ENCODE data around the gene CCDC127. TPM values are rescaled to one million over a fixed set of nuclear protein-coding genes. Genes with fewer than 3 reads are reported as not detected.

CCDC127 gene
- total RNA-seq, 1 donor from 2014 or later = 10.1 TPM

DNA sequence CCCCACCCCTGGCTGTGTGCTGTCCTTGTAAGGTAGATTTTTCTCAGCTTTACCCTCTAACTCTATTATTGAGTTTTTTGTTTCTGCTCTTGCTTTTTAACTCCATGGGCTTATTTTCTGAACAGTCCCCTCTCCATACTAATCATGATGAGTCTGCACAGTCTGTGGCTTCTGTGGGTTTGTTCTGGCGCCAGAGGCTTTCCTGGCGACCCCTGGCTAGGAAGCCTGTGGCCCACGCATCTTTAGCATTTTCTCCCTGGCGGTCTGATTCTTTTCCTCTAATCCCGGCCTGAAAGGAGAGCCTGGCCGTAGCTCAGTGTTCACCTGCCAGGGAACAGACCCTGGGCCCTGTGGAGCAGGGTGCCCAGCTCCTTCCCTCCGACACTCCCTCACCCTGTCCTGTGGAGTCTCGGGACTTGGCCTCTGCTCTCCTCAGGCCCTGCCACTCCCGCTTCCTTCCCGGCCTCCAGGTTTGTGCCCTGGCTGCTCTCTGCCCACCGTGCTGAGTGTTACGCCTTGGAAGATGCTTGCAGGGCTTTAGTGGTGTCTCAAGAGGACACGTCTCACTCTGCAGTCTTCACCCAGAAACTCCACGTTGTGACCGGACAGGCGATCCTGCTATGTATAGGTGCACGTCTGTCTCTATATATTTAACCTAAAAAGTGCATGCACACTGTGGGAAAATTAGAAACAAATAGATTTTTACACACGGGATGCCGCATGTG is 58.3 kb downstream of the CCDC127 start:
- H3K27ac Mint-ChIP-seq = peak overlapping the region; percentile 47
- no peaks in the 10 kb centered on the region for H3K27me3 Mint-ChIP-seq
- H3K4me3 Mint-ChIP-seq (ENCODE audit: low read depth) = no peak overlapping the region
- no peaks in the 10 kb centered on the region for H3K4me1 Mint-ChIP-seq (ENCODE audit: low read depth)
- H3K9me3 Mint-ChIP-seq (ENCODE audit: low read depth) = peaks cover 3% of the 10 kb centered on the region
- no peak for DNase-seq (ENCODE audit: low spot score, unreplicated experiment)
- peaks cover 41% of the 10 kb centered on the region for H3K36me3 Mint-ChIP-seq (ENCODE audit: insufficient read depth)
- TF ChIP-seq, protein P1, sequence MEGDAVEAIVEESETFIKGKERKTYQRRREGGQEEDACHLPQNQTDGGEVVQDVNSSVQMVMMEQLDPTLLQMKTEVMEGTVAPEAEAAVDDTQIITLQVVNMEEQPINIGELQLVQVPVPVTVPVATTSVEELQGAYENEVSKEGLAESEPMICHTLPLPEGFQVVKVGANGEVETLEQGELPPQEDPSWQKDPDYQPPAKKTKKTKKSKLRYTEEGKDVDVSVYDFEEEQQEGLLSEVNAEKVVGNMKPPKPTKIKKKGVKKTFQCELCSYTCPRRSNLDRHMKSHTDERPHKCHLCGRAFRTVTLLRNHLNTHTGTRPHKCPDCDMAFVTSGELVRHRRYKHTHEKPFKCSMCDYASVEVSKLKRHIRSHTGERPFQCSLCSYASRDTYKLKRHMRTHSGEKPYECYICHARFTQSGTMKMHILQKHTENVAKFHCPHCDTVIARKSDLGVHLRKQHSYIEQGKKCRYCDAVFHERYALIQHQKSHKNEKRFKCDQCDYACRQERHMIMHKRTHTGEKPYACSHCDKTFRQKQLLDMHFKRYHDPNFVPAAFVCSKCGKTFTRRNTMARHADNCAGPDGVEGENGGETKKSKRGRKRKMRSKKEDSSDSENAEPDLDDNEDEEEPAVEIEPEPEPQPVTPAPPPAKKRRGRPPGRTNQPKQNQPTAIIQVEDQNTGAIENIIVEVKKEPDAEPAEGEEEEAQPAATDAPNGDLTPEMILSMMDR (IDR thresholded peaks at IDR 0.05; ENCODE audit: unreplicated experiment) = no peak

- TF ChIP-seq, protein P1 (IDR thresholded peaks at IDR 0.05; ENCODE audit: unreplicated experiment) = no peak
- Mint-ChIP-seq H3K27ac (peak overlapping the region; percentile 29), H3K9me3 (ENCODE audit: low read depth) (no peaks in the 10 kb centered on the region), H3K4me1 (ENCODE audit: low read depth) (no peaks in the 10 kb centered on the region), H3K27me3 (no peaks in the 10 kb centered on the region), H3K36me3 (ENCODE audit: insufficient read depth) (peaks cover 36% of the 10 kb centered on the region), H3K4me3 (ENCODE audit: low read depth) (no peak overlapping the region)
- no peak for DNase-seq (ENCODE audit: low spot score, unreplicated experiment)
Measured at GRCh38 chr5:158807-159447, 59.0 kb downstream of the CCDC127 start.

- H3K27ac Mint-ChIP-seq = no peak overlapping the region
- TF ChIP-seq, protein P1 (IDR thresholded peaks at IDR 0.05; ENCODE audit: unreplicated experiment) = no peak
- no peak for DNase-seq (ENCODE audit: low spot score, unreplicated experiment)
- peaks cover 32% of the 10 kb centered on the region for H3K36me3 Mint-ChIP-seq (ENCODE audit: insufficient read depth)
- H3K4me1 Mint-ChIP-seq (ENCODE audit: low read depth) = no peaks in the 10 kb centered on the region
- no peaks in the 10 kb centered on the region for H3K9me3 Mint-ChIP-seq (ENCODE audit: low read depth)
- H3K27me3 Mint-ChIP-seq = no peaks in the 10 kb centered on the region
- H3K4me3 Mint-ChIP-seq (ENCODE audit: low read depth) = no peak overlapping the region
Measured at GRCh38 chr5:157801-158200, 60.2 kb downstream of the CCDC127 start.

DNA sequence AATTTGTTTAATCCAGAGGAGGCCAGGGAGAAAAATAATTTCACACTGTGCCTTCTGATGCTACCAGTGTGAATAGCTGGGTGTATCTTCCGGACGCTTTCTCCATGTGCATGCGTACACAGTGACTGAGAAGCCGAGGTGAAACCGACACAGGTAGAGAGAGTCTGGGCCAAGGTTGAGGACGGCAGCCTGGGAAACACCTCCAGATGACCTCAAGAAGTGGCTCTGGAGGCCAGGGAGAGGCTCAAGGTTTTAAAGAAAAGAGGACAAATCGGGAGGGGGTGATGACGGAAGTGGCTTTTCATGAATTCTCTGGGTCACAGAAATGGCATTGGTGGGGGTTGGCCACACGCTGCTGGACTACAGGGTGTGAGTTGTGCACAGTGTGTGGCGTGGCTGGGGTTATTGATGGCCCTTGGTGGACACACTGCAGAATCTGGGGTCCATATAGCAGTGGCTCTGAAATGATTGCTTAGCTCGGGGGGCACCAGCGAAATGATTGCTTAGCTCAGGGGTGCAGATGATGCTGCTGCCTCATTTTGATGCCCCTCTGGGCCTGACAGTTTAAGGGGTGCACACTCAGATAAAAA is 60.7 kb downstream of the CCDC127 start:
- Mint-ChIP-seq H3K27me3 (no peaks in the 10 kb centered on the region), H3K36me3 (ENCODE audit: insufficient read depth) (peaks cover 35% of the 10 kb centered on the region), H3K4me3 (ENCODE audit: low read depth) (no peak overlapping the region), H3K9me3 (ENCODE audit: low read depth) (no peaks in the 10 kb centered on the region), H3K4me1 (ENCODE audit: low read depth) (no peaks in the 10 kb centered on the region), H3K27ac (no peak overlapping the region)
- TF ChIP-seq, protein P1 (IDR thresholded peaks at IDR 0.05; ENCODE audit: unreplicated experiment) = no peak
- no peak for DNase-seq (ENCODE audit: low spot score, unreplicated experiment)

DNA sequence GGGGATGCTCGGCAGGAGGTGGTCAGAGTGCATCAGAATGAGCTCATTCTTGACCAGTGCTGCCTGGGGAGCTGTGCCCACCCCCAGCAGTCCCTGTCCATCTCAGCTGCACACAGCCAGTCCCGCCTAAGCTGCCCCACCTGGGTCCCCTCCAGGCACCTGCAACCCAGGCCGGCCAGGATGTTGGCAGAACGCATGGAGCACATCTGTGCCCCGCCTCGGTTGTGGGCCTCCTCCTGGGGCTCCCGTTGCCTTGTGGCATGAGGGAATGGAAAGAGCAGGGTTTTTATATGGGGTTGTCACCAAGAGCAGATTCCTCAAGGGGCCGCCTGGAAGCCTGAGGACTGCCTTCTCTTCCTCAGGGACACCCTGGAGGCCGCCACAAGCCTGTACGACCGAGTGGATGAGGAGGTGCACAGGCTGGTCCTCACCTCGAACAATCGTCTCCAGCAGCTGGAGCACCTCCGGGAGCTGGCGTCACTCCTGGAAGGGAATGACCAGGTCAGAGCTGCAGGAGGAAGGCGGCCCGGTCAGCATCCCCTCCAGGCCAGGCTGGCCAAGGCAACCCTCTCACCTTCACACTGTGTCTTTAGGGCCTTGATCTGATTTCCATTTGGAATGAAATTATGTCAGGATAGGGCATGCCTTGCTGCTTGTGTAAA is 61.4 kb downstream of the CCDC127 start:
- TF ChIP-seq, protein P1 (IDR thresholded peaks at IDR 0.05; ENCODE audit: unreplicated experiment) = no peak
- no peaks in the 10 kb centered on the region for H3K4me1 Mint-ChIP-seq (ENCODE audit: low read depth)
- no peak overlapping the region for H3K27ac Mint-ChIP-seq
- H3K4me3 Mint-ChIP-seq (ENCODE audit: low read depth) = no peak overlapping the region
- no peaks in the 10 kb centered on the region for H3K9me3 Mint-ChIP-seq (ENCODE audit: low read depth)
- no peaks in the 10 kb centered on the region for H3K27me3 Mint-ChIP-seq
- H3K36me3 Mint-ChIP-seq (ENCODE audit: insufficient read depth) = peaks cover 37% of the 10 kb centered on the region
- no peak for DNase-seq (ENCODE audit: low spot score, unreplicated experiment)
